Neural cell (in vitro differentiated cells): Measurements from ENCODE around the gene GDE1.

Source experiments
- EP300 ChIP-seq: fragments of 450-650 bp; conservative IDR thresholded peaks from 2 replicates; pipeline ENCODE4 v1.6.1; 2014; ENCODE audit warnings: antibody characterized with exemption, mild to moderate bottlenecking, moderate library complexity; ENCODE audit not compliant: poor library complexity, severe bottlenecking
- EZH2 ChIP-seq: fragments of 200-600, 300-800 bp; shearing (Covaris generic), sonication (generic); IDR thresholded peaks from 2 replicates; pipeline ENCODE4 v1.6.1; 2014; ENCODE audit warnings: antibody characterized with exemption, low read length, borderline replicate concordance, mild to moderate bottlenecking; ENCODE audit not compliant: insufficient read depth, poor library complexity, severe bottlenecking
- POLR2AphosphoS5 ChIP-seq: IDR thresholded peaks from 2 replicates; pipeline ENCODE4 v1.6.1; 2012
- RAD21 ChIP-seq: fragments of 450-650 bp; conservative IDR thresholded peaks from 2 replicates; pipeline ENCODE4 v1.6.1; 2014; ENCODE audit warnings: antibody characterized with exemption, mild to moderate bottlenecking, moderate library complexity
- SMC3 ChIP-seq: fragments of 450-650 bp; conservative IDR thresholded peaks from 2 replicates; pipeline ENCODE4 v1.6.1; 2014; ENCODE audit warnings: antibody characterized with exemption, mild to moderate bottlenecking, moderate library complexity; ENCODE audit not compliant: poor library complexity
- TAF1 ChIP-seq: IDR thresholded peaks from 2 replicates; pipeline ENCODE4 v1.6.1; 2012; ENCODE audit warnings: low read depth
- TF ChIP-seq, protein P1 (sequence below): fragments of 450-650 bp; IDR thresholded peaks from 2 replicates; pipeline ENCODE4 v1.5.1; 2014; ENCODE audit warnings: antibody characterized with exemption, mild to moderate bottlenecking, moderate library complexity; ENCODE audit not compliant: poor library complexity, severe bottlenecking

DNA sequence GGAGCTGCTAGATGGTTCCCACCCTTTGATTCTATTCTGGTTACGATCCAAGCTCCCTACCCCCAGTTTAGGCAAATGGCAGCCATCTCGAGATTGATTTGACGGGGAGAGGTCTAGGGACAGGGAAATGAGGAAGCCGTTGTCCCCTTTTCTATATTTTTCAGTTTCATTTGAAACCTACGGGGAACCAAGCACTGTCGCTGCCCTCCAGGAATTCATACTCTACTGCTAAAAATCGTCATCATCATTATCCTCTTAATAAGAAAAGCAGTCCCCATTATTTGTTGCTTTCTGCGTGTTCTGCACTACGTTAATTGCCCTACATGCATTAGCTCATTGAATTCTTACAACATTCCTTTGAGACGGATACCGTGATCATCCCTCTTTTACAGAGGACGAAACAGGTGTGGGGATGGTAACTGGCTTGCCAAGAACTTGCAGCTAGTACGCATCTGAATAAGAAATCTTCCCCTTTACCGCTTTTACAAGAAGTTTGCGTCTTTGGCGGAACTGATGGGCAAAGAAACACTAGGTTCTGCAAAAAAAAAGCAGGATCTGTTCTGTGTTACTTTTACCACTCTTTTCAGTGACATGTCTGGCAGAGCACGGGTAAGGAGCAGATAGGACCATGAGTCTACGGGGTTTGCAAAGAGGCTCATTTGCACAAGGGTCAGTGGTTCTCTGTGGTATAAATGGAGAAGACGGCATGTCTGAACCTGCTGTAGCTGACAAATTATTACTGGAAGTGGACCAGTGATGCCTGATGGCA is 2.9 kb upstream of the GDE1 start:
- TF ChIP-seq, protein P1, sequence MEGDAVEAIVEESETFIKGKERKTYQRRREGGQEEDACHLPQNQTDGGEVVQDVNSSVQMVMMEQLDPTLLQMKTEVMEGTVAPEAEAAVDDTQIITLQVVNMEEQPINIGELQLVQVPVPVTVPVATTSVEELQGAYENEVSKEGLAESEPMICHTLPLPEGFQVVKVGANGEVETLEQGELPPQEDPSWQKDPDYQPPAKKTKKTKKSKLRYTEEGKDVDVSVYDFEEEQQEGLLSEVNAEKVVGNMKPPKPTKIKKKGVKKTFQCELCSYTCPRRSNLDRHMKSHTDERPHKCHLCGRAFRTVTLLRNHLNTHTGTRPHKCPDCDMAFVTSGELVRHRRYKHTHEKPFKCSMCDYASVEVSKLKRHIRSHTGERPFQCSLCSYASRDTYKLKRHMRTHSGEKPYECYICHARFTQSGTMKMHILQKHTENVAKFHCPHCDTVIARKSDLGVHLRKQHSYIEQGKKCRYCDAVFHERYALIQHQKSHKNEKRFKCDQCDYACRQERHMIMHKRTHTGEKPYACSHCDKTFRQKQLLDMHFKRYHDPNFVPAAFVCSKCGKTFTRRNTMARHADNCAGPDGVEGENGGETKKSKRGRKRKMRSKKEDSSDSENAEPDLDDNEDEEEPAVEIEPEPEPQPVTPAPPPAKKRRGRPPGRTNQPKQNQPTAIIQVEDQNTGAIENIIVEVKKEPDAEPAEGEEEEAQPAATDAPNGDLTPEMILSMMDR, result no peak
- TF ChIP-seq TAF1 (no peak), POLR2AphosphoS5 (no peak), EZH2 (no peak), SMC3 (no peak), EP300 (no peak), RAD21 (no peak)
